Lung (tissue), 12 donors: Measurements from ENCODE around the gene TMEM255A. TPM values are rescaled to one million over a fixed set of nuclear protein-coding genes. Genes with fewer than 3 reads are reported as not detected.

ENCODE experiments used
- ATAC-seq: fragments of 200-7000 bp; cut with Tn5 transposase; one replicate; pipeline ENCODE4 v1.9.1; 2020; ENCODE audit warnings: moderate number of reproducible peaks; ENCODE audit not compliant: insufficient read depth, low FRiP score
- DNase-seq, 3 donors: peaks; one replicate each; pipeline ENCODE4 v3.0.0-alpha.2; 2013 to 2017
- H3K27ac ChIP-seq, 2 donors: one replicate each; pipeline ENCODE4 v1.5.1; 2013; ENCODE audit warnings: mild to moderate bottlenecking in 2 of 2, moderate library complexity in 2 of 2, control low read depth in 1 of 2, inconsistent platforms in 1 of 2, low read depth in 1 of 2, low read length in 1 of 2
- H3K27me3 ChIP-seq, 3 donors: one replicate each; pipeline ENCODE4 v1.5.1; 2013; ENCODE audit warnings: low read length in 2 of 3; ENCODE audit not compliant: control insufficient read depth in 3 of 3, insufficient read depth in 3 of 3
- H3K36me3 ChIP-seq, 4 donors: one replicate each; pipeline ENCODE4 v1.5.1; 2013; ENCODE audit warnings: low read length in 4 of 4, mild to moderate bottlenecking in 1 of 4, moderate library complexity in 1 of 4; ENCODE audit not compliant: control insufficient read depth in 4 of 4, insufficient read depth in 4 of 4
- H3K4me1 ChIP-seq, 5 donors: one replicate each; pipeline ENCODE4 v1.5.1; 2013; ENCODE audit warnings: low read length in 5 of 5, mild to moderate bottlenecking in 2 of 5, moderate library complexity in 1 of 5; ENCODE audit not compliant: control insufficient read depth in 5 of 5, insufficient read depth in 5 of 5
- H3K4me3 ChIP-seq: one replicate; pipeline ENCODE4 v1.5.1; 2013; ENCODE audit warnings: mild to moderate bottlenecking, control low read depth, moderate library complexity
- H3K9ac ChIP-seq, 2 donors: one replicate each; pipeline ENCODE4 v1.5.1; 2013; ENCODE audit warnings: low read length in 2 of 2, control low read depth in 1 of 2; ENCODE audit not compliant: insufficient read depth in 1 of 2
- H3K9me3 ChIP-seq, 4 donors: one replicate each; pipeline ENCODE4 v1.5.1; 2013; ENCODE audit warnings: low read length in 3 of 4, mild to moderate bottlenecking in 1 of 4, moderate library complexity in 1 of 4; ENCODE audit not compliant: control insufficient read depth in 4 of 4, insufficient read depth in 3 of 4
- CTCF ChIP-seq: IDR thresholded peaks from 2 replicates; pipeline ENCODE4 v1.5.1; 2012; ENCODE audit warnings: mild to moderate bottlenecking; ENCODE audit errors: control extremely low read depth, extremely low read depth
- WGBS, 2 donors: extraction: QIAGEN DNeasy Blood & Tissue Kit; methylation state at CpG; one replicate each; pipeline ENCODE4 v1.1.7; 2013; 5-methylcytosine and 5-hydroxymethylcytosine counted together
- polyA plus RNA-seq, 2 donors: library from polyadenylated mRNA; stranded (reverse); fragments of 200-250 nt; gene quantifications; one replicate each; pipeline ENCODE4 v1.2.1, GENCODE V29; 2013
- total RNA-seq, 2 donors: library from RNA; depleted of rRNA in 1 of 2; stranded (reverse); fragments of >200 nt in 1 of 2; gene quantifications; one replicate each; pipeline ENCODE4 v1.2.1, GENCODE V29; 2014 to 2021
- donor health status: control.
- donor health status: control.
- donor health status: Bipolar disorder and iron deficiency.
- donor health status: healthy.
- donor health status: DM: yes; HTN: yes; CAD: no.

TMEM255A gene
- total and polyA plus RNA-seq, 4 donors = 0.20 to 0.80 (median 0.45) TPM

GRCh38 chrX:120335289-120335688 is 24.0 kb upstream of the TMEM255A start:
- no peak for TF ChIP-seq CTCF
- Histone ChIP-seq H3K4me3 (no peak overlapping the region), H3K9me3 (peaks cover 0 to 13% (median 6%) of the 10 kb centered on the region in 4 donors), H3K4me1 (no peaks in the 10 kb centered on the region), H3K27ac (no peak overlapping the region), H3K27me3 (no peaks in the 10 kb centered on the region), H3K9ac (no peak overlapping the region), H3K36me3 (no peaks in the 10 kb centered on the region)
- ATAC-seq = no peak
- 55 to 66% methylated on average over 2 of the region's 2 CpGs for WGBS, 2 donors
- no peak for DNase-seq

- 56 to 61% methylated on average over 1 of the region's 1 CpG for WGBS, 2 donors
- no peaks in the 10 kb centered on the region for H3K4me1 ChIP-seq
- ATAC-seq (no peak), DNase-seq (no peak)
- no peaks in the 10 kb centered on the region for H3K36me3 ChIP-seq
- peaks cover 0 to 13% (median 6%) of the 10 kb centered on the region in 4 donors for H3K9me3 ChIP-seq
- H3K9ac ChIP-seq = no peak overlapping the region
- no peaks in the 10 kb centered on the region for H3K27me3 ChIP-seq
- H3K4me3 ChIP-seq = no peak overlapping the region
- no peak for TF ChIP-seq CTCF
- no peak overlapping the region for H3K27ac ChIP-seq
These were observed 23.3 kb upstream of the TMEM255A start for GRCh38 chrX:120334603-120335002.

GRCh38 chrX:120334151-120334550 is 22.9 kb upstream of the TMEM255A start:
- Histone ChIP-seq H3K9ac (no peak overlapping the region), H3K4me3 (no peak overlapping the region), H3K27me3 (no peaks in the 10 kb centered on the region), H3K36me3 (no peaks in the 10 kb centered on the region), H3K27ac (no peak overlapping the region), H3K4me1 (no peaks in the 10 kb centered on the region), H3K9me3 (peaks cover 0 to 11% (median 3%) of the 10 kb centered on the region in 4 donors)
- TF ChIP-seq CTCF = no peak
- WGBS, 2 donors = 41 to 53% methylated on average over 2 of the region's 2 CpGs
- ATAC-seq (no peak), DNase-seq (no peak)

DNA sequence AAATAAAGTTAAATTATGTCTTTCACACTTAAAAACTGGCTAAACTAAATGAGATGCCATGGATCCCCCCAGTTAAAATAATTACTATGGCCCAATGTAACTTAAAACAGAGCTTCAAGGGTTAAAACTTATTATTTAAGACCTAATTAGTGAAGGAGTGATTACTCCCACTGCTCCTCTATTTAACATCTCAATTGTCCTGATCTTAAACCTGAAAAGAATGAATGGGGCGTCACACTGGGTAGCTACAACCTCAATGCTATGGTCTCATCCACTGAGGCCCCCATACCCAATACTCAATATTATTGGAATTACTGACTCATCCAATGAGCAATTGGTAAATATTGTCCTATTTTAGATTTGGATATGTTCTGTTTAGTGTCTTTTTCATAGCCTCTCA is 21.1 kb upstream of the TMEM255A start:
- Histone ChIP-seq H3K9me3 (peaks cover 0 to 9% (median 3%) of the 10 kb centered on the region in 4 donors), H3K27ac (no peak overlapping the region), H3K4me1 (no peaks in the 10 kb centered on the region), H3K4me3 (no peak overlapping the region), H3K9ac (no peak overlapping the region), H3K36me3 (no peaks in the 10 kb centered on the region), H3K27me3 (no peaks in the 10 kb centered on the region)
- TF ChIP-seq CTCF = no peak
- no peak for ATAC-seq
- 69 to 100% methylated on average over 1 of the region's 1 CpG for WGBS, 2 donors
- DNase-seq = no peak
